ENCODE measurements around the gene BBC3.
A peak's percentile ranks its signal among the peaks of the same experiment; 100 is the strongest.

Gene BBC3

DNA sequence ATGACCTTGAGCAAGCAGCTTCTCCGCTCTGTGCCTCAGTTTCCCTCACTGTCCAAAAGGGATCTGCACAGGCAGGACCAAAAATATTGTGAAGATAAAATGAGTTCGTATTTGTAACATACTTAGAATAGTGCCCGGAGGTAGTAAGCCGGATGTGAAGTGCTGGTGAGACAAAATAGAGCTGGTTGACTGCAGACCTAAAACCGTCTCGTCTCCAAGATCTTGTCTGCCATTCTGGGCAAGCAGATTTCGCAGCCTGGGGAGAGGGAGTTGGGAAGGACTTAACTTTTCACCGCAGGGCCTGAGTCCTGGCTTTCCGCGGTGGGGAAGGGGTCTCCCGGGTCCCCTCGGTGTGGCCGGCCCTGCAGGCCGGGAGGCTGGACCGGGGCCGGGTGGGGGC, 8.2 kb upstream of the BBC3 start:
- no peak for DNase-seq (ENCODE audit: low read depth, low spot score)
- H3K4me3 ChIP-seq (ENCODE audit: low read length): no peak overlapping the region

DNA sequence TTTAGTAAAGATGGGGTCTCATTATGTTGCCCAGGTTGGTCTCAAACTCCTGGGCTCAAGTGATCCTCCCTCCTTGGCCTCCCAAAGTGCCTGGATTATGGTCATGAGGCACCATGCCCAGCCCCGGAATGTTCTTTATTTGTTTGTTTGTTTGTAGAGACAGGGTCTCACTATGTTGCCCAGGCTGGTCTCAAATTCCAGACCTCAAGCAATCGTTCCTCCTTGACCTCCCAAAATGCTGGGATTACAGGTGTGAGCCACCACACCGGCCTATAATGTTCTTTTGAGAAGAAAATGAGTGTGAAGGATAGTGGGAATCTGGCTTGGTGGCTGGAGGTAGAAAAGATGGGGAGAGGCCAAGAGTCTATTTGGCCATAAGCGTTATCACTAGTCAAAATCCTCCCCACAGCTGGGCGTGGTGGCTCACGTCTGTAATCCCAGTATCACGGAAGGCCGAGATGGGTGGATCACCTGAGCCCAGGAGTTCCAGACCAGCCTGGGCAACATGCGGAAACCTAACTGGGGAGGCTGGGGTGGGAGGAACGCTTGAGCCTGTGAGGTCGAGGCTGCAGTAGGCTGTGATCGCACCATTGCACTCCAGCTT, 5.2 kb upstream of the BBC3 start:
- no peak overlapping the region for H3K4me3 ChIP-seq (ENCODE audit: low read length)
- DNase-seq (ENCODE audit: low read depth, low spot score): no peak

DNA sequence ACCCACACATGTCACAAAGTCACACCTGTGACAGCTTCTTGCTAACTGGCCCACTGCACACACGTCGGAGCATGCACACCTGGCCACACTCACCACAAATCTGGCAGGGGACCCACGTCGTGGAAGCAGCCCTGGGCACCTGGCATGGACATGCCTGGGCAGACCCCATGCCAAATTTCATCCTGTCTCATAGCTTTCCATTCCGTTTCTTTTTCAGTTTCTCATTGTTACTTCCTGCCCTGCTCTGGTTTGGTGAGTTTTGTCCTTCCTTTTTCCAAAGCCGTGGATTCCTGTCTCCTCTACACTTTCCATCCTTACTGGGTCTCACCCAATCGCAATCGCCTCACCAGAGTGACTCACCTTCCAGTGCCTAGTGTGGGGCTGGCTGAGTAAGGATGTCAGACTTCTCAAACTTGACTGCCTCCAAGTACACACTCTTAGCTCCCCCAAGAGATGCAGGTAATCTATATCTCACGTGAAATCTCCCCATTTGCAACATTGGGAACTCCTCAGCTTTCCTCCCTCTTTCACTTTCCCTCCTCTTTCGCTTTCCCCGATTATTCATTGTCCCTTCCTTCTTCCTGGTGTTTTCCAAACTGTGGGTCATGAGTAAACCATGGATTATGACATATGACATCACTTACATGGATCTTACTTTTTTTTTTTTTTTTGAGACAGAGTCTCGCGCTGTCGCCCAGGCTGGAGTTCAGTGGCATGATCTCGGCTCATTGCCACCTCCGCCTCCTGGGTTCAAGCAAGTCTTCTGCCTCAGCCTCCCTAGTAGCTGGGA, 1.6 kb upstream of the BBC3 start:
- no peak overlapping the region for H3K4me3 ChIP-seq (ENCODE audit: low read length)
- DNase-seq (ENCODE audit: low read depth, low spot score): no peak

DNA sequence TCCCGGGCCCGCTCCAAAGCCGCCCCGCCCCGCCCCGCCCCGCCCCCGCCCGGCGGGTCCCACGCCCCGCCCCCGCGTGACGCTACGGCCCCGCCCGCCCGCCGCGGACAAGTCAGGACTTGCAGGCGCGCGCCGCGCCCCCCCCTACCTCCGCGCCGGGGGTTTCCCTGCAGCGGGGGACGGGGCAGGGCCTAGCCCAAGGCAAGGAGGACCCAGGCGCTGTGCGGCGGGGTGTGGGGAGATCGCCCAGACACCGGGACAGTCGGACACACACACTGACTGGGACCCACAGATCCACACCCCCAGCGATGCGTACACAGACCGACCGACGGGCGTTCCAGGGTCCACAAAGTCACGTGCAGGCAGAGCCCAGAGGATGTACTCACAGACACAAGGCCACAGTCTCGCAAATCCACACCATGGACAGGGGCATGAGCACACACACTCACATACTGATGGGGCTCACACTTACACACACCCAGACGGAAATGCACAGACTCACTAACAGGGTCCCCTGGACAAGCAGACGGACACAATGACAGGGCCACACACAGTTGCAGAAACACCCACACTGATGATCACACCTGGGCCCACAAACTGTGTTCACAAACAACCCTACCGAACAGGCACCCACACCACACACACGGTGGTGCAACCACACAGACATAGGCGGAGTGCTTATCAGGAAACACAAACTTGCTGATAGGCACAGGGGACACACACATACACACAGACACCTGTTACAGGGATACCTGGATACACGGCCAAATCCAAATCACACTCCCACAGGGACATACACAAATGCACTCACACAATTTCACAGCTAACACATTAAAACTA, 436 bp upstream of the BBC3 start:
- H3K4me3 ChIP-seq (ENCODE audit: low read length): peak overlapping the region; percentile 50
- no peak for DNase-seq (ENCODE audit: low read depth, low spot score)

DNA sequence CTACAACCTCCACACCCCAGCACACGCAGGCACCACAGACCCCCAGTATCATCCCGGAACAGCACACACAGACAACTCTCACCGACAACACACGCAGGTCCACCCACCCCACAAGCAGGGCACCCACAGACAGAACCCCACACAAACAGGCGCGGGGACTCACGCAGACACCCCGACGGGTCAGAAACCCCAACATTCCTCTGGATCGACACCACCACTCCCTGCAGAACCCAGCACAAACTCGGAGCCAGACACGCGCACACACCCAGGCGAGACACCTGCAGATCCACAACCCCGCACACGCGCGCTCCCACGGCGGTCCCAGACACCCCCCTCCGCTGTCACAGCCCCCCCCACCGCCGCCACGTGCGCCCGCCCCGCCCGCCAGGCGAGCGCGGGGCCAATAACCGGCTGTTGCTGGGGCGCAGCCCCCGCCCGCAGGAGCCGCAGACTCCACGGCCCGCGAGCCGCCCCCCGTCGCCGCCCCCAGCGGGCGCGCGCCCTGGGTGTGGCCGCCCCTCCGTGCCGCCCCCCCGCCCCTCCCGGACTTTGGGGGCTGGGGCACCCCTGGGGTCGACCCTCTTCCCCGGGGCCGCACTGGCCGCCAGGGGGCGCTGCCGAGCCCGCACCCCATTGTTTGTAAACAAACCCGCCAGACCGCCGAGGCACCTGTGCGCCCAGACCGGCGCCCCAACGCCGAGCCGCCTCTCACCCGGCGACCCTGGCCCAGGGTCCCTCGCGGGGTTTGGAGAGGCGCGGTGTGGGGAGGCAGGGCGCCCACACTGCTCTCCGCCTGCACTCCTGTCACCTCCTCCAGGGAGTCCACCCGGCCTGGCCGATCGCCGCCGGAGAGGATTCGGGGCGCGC, 712 bp downstream of the BBC3 start:
- peak overlapping the region; percentile 58 for H3K4me3 ChIP-seq (ENCODE audit: low read length)
- DNase-seq (ENCODE audit: low read depth, low spot score): no peak

DNA sequence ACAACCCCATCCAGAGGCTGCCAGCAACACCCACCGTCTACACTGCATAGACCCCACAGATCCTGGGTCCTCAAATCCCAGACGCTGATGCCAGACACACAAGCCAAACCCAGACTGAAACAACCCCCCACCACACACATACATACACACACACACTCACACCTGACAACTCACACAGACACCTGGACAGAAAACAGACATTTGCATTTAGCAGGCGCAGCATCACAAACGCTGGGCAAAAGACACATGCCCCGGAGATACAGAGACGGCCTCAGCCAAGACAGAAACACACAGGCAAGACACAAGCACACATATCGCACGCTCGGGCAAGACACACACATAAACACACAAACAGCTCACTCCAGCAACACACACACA, 1.3 kb downstream of the BBC3 start:
- peak overlapping the region; percentile 56 for H3K4me3 ChIP-seq (ENCODE audit: low read length)
- no peak for DNase-seq (ENCODE audit: low read depth, low spot score)

DNA sequence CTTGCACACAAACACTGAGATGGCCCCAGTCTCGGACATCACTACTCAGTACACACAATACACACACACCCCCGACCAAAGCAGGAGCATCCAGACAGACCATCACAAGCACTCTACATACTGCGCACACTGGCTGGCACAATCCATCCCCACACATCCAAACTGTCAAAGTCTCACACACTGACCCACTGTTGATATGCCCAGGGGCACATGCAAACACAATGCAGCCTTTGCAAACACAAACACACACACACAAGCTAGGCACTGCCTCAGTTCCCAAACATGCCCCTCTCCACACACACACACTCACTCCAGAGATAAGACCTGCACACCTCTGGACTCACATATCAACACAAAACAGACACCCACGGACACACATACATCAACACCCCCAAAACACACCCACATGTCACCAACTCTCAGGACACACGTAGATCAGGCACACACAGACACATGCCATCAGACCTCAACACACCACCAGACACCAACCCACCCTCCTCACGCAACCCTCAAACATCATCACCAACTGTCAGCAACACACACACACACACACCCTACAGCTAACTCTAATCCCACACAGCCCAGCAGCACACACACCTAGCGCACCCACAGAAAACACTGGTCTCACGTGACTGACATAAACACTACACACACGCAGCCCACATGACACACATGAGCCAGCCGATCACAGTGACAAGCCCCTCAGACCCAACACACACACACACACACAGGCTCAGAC, 1.9 kb downstream of the BBC3 start:
- no peak for DNase-seq (ENCODE audit: low read depth, low spot score)
- peak overlapping the region; percentile 56 for H3K4me3 ChIP-seq (ENCODE audit: low read length)

DNA sequence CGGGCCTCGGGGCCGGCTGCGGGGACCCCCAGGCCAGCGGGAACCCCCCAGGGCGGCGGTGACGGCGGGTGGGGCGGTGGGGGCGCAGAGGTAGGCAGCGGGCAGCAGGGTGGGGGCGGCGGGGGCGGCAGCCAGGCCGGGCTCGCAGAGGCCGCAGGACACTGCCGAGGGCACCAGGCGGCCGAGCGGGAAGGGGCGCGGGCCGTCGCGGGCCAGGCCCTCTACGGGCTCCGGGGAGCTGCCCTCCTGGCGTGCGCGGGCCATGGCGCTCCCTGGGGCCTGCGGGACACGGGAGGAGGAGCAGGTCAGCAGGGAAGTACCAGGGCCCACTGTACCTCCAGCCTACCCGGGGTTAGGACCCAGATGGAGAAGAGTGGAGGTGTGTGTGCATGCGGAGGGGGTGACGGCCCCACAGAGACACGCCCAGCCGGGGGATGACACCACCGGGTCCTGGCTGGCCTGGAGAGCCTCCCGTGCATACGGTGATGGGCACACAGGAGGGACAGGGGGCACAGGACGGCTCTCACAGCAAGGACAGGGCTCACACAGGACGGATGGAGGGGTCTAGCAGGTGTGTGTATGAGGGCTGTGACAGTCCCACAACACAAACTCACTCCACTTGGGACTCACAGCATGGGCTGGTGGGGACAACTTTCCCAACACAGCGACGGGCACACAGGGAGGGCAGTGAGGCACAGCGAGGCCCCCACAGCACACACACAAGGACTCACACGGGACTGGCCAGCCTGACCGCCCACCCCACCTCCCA, 2.6 kb downstream of the BBC3 start:
- H3K4me3 ChIP-seq (ENCODE audit: low read length): no peak overlapping the region
- no peak for DNase-seq (ENCODE audit: low read depth, low spot score)

- peak overlapping the region; percentile 48 for H3K4me3 ChIP-seq (ENCODE audit: low read length)
- no peak for DNase-seq (ENCODE audit: low read depth, low spot score)
These were observed 3.4 kb downstream of the BBC3 start for GRCh38 chr19:47227352-47228167.

DNA sequence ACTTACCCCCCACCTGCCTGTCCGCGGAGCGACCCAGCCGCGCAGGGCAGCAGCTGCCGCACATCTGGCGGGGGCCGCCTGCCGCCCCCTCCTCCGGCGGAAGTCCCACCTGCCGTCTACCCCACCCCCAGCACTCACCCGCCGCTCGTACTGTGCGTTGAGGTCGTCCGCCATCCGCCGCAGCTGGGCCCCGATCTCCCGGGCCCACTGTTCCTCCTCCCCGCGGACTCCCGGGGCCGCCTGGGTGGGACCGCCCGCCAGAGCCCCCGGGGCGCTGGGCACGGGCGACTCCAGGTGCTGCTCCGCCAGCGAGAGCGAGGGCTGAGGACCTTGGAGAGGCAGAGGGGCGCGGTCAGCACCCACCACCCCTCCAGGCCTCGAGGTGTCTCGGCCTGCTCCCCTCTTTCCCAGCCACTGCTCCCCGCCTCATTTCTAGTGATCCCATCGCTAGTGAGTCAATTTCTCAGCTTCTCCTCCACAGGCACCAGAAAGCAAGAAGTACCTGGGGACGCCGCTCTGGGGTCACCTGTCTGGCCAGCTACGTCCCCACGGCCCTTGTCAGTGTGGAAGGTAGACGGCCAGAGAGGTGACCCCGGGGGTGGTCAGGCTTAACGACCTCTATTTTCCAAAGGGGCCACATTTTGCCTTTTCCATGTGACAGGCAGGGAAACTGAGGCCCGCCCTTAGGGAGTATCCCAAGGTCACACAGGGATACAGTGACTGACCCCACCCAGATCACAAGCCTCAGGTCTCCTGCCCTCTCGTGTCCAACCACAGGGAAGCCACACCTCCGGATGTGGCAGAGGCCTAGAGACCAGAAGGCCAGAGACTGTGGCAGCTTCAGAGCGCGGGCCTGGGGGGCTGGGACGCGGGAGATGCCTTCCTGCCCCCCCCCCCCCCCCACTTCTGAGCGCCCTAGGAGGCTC, 4.3 kb downstream of the BBC3 start:
- peak overlapping the region; percentile 48 for H3K4me3 ChIP-seq (ENCODE audit: low read length)
- DNase-seq (ENCODE audit: low read depth, low spot score): peak; percentile 68

- H3K4me3 ChIP-seq (ENCODE audit: low read length): peak overlapping the region; percentile 48
- peak; percentile 72 for DNase-seq (ENCODE audit: low read depth, low spot score)
These were observed 5.1 kb downstream of the BBC3 start for GRCh38 chr19:47225746-47226425.

DNA sequence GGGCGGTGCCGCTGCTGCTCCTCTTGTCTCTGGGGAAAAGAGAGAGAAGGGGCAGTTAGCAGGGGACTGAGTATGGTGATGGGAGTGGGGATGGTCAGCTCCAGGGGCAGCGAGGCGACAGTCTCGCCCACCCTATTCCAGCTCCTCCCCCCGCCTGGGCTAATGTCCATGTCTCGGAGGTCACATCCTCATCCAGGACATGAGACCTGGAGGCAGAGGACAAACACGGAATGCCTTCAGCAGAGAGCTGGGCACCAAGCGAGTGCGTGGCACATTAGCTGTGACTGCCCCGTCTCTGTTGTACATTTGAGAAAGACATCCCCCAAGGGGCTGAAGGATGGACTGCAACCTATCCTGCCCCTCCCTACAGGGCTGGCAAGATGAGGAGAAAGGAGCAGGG, 9.1 kb downstream of the BBC3 start:
- DNase-seq (ENCODE audit: low read depth, low spot score): no peak
- H3K4me3 ChIP-seq (ENCODE audit: low read length): no peak overlapping the region

GRCh38 chr19:47221080-47221841, 9.7 kb downstream of the BBC3 start:
- H3K4me3 ChIP-seq (ENCODE audit: low read length): no peak overlapping the region

GRCh38 chr19:47215581-47215980, 15.4 kb downstream of the BBC3 start:
- no peak for DNase-seq (ENCODE audit: low read depth, low spot score)
- no peak overlapping the region for H3K4me3 ChIP-seq (ENCODE audit: low read length)

More at GRCh38 chr19:47221080-47221841, 9.7 kb downstream of the BBC3 start:
- no peak for DNase-seq (ENCODE audit: low read depth, low spot score)
